Measurements from ENCODE around the gene COG5. TPM values are rescaled to one million over a fixed set of nuclear protein-coding genes. Genes with fewer than 3 reads are reported as not detected.

Gene COG5
- total and polyA plus RNA-seq, 2 of the 8 experiments (the other 6 are each of a cell fraction or from before 2014, with no cell fraction given): 10.5 to 28.1 TPM

DNA sequence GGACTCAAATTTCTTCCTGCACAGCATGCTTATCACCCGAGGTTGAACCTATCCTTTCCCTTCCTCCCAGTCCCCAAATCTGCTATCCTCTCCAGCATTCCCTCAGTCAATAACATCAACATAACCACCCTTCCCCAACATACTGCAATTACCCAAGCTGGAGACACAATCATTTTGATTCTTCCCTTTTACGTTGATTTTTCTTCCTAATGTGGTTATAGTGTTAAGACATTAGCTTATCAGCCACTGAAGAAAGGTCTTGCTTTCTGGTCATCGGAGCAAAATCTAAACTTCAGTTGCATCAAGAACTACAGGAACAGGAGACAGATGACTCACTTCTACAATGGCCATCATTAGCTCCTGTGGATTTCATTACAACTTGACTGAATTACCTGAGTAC, 398.4 kb downstream of the COG5 start:
- Histone ChIP-seq H3K27me3 (replicated peaks in 1 of 4; ENCODE audit: control insufficient read depth in 3 of 4, extremely low read depth in 1 of 4, insufficient read depth in 3 of 4, low read length in 3 of 4) (no peaks in the 10 kb centered on the region), H3K4me3 (ENCODE audit: extremely low read depth in 1 of 4, insufficient read depth in 2 of 4, low read depth in 3 of 4, low read length in 4 of 4) (no peak overlapping the region), H3K14ac (ENCODE audit: insufficient read length) (no peak overlapping the region), H3K79me1 (ENCODE audit: low read depth, low read length) (no peaks in the 10 kb centered on the region), H3K18ac (ENCODE audit: extremely low read depth, low read length) (no peak overlapping the region), H3K56ac (replicated peaks; ENCODE audit: insufficient read length, low read depth, low read length) (no peak overlapping the region), H2AK5ac (ENCODE audit: low read depth, low read length) (no peak overlapping the region), H4K20me1 (replicated peaks in 1 of 2; ENCODE audit: control insufficient read depth in 1 of 2, insufficient read depth in 2 of 2, low read length in 2 of 2) (no peaks in the 10 kb centered on the region), H3K79me2 (ENCODE audit: control insufficient read depth in 1 of 2, insufficient read depth in 2 of 2, low read length in 2 of 2) (peaks cover 0 to 5% of the 10 kb centered on the region in 2 experiments; a peak in 2 of 4 replicates), H2BK15ac (ENCODE audit: low read length) (no peak overlapping the region), H3K23me2 (ENCODE audit: low read depth, low read length) (peaks cover 4% of the 10 kb centered on the region), H3K23ac (ENCODE audit: insufficient read length) (no peak overlapping the region), H2BK20ac (ENCODE audit: low read length) (no peak overlapping the region), H2BK120ac (replicated peaks; ENCODE audit: low read depth, low read length) (no peak overlapping the region), H2BK5ac (ENCODE audit: low read depth, low read length) (no peak overlapping the region), H2BK12ac (ENCODE audit: low read depth, low read length) (no peak overlapping the region), H3K9ac (replicated peaks in 1 of 4; ENCODE audit: extremely low read depth in 1 of 4, low read depth in 3 of 4, low read length in 3 of 4) (no peak overlapping the region), H3K27ac (ENCODE audit: low read depth, low read length) (no peak overlapping the region), H3K4me2 (ENCODE audit: insufficient read depth in 1 of 2, low read depth in 2 of 2, low read length in 2 of 2) (no peak overlapping the region), H3K36me3 (ENCODE audit: control insufficient read depth in 2 of 4, insufficient read depth in 4 of 4, low read length in 3 of 4) (no peaks in the 10 kb centered on the region), H4K8ac (ENCODE audit: extremely low read depth, insufficient read depth, low read length) (no peak overlapping the region), H4K5ac (ENCODE audit: insufficient read length, low read depth, low read length) (no peak overlapping the region), H3K9me3 (ENCODE audit: insufficient read depth in 2 of 2, low read depth in 1 of 2, low read length in 1 of 2) (no peaks in the 10 kb centered on the region), H2AFZ (ENCODE audit: low read length) (no peak overlapping the region), H3K4me1 (replicated peaks in 1 of 4; ENCODE audit: control insufficient read depth in 3 of 4, insufficient read depth in 4 of 4, low read length in 3 of 4) (peaks cover 0 to 2% (median under 1%) of the 10 kb centered on the region in 4 experiments; a peak in 2 of 7 replicates), H3K4ac (replicated peaks; ENCODE audit: insufficient read length, low read depth, low read length) (no peak overlapping the region), H4K91ac (replicated peaks; ENCODE audit: insufficient read length, low read length) (no peak overlapping the region)
- CTCF ChIA-PET (ENCODE audit: partially characterized antibody): interaction anchor here (0.8 to 6.6 kb wide), 3 partner anchors 16 to 217 kb away, joined by 3 to 68 read pairs (median 4); no protein-coding TSS in a partner anchor
- POLR2A ChIA-PET (ENCODE audit: partially characterized antibody): no interaction called here
- no peak for FAIRE-seq
- WGBS, 2 experiments (ENCODE audit: extremely low coverage in 1 of 2, insufficient coverage in 1 of 2, insufficient read length in 1 of 2, insufficient replicate concordance in 2 of 2, low coverage in 1 of 2, low lambda C conversion rate in 2 of 2, missing lambda C conversion rate in 1 of 2): 74% methylated on average over 3 of the region's 3 CpGs; no CpG with 5 or more reads in 1 of the 2 experiments
- no peak for DNase-seq (ENCODE audit: low read depth in 1 of 2, low spot score in 2 of 2)
- no peak for TF ChIP-seq NRF1 (IDR thresholded peaks at IDR 0.05; ENCODE audit: low read depth, low read length)
- no peak for TF ChIP-seq MAFK (IDR thresholded peaks at IDR 0.05; ENCODE audit: low read depth, low read length)
- TF ChIP-seq BACH1 (IDR thresholded peaks at IDR 0.05; ENCODE audit: low read length): no peak
- TF ChIP-seq RAD21 (IDR thresholded peaks at IDR 0.05 in 1 of 2, conservative IDR thresholded peaks at IDR 0.05 in 1 of 2; ENCODE audit: low read depth in 2 of 2, low read length in 2 of 2): no peak
- no peak for TF ChIP-seq POU5F1 (IDR thresholded peaks at IDR 0.05; ENCODE audit: low read depth, low read length)
- no peak for TF ChIP-seq BCL11A (IDR thresholded peaks at IDR 0.05; ENCODE audit: low read depth in 2 of 2, low read length in 2 of 2)
- no peak for TF ChIP-seq EP300 (IDR thresholded peaks at IDR 0.05; ENCODE audit: borderline replicate concordance in 1 of 2, low read depth in 2 of 2, low read length in 2 of 2)
- no peak for TF ChIP-seq SIRT6 (IDR thresholded peaks at IDR 0.05; ENCODE audit: low read length)
